Adrenal gland (tissue), 5 donors: Measurements from ENCODE around the gene RSAD2.

Source experiments
- POLR2A ChIP-seq, 2 donors: fragments of 450-650 bp; IDR thresholded peaks; one replicate each; pipeline ENCODE4 v1.6.1; 2017; ENCODE audit warnings: antibody characterized with exemption in 2 of 2, mild to moderate bottlenecking in 2 of 2, moderate library complexity in 1 of 2
- TF ChIP-seq, protein P1 (sequence below), 6 experiments: fragments of 450-650 bp in 4 of 6; fragments of 200-600 bp in 2 of 6; sonication (generic) in 1 of 6; IDR thresholded peaks; 1 replicate in 5 of 6; 2 replicates in 1 of 6; pipeline versions ENCODE4 v1.5.1 to v1.8.0; 2016 to 2021; ENCODE audit warnings: antibody characterized with exemption in 6 of 6, mild to moderate bottlenecking in 2 of 6, moderate library complexity in 1 of 6
- donor health status: DM: no; HTN: no; CAD: no.

DNA sequence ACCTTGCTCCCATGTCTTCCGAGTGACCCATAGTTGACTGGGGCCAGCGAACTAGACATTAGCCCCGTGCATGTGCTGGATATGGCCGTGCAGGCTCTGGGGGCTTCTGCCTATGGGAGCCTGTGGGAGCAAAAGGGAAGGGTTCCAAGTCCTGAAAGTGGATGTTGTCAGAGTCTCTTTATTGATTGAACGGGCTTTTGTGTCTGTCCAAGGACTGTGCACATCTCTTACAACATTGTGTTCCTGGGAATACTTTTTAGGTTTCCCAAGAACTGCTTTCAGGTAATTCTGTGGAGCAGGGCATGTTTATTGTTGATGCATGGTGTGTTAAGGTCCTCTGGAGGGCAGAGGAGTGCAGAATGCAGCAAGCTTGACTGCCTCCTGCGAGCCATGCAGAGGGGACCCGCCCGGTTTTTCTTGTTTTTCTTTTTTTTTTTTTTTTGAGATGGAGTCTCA lies 44.7 kb downstream of the RSAD2 start:
- TF ChIP-seq, protein P1, sequence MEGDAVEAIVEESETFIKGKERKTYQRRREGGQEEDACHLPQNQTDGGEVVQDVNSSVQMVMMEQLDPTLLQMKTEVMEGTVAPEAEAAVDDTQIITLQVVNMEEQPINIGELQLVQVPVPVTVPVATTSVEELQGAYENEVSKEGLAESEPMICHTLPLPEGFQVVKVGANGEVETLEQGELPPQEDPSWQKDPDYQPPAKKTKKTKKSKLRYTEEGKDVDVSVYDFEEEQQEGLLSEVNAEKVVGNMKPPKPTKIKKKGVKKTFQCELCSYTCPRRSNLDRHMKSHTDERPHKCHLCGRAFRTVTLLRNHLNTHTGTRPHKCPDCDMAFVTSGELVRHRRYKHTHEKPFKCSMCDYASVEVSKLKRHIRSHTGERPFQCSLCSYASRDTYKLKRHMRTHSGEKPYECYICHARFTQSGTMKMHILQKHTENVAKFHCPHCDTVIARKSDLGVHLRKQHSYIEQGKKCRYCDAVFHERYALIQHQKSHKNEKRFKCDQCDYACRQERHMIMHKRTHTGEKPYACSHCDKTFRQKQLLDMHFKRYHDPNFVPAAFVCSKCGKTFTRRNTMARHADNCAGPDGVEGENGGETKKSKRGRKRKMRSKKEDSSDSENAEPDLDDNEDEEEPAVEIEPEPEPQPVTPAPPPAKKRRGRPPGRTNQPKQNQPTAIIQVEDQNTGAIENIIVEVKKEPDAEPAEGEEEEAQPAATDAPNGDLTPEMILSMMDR (IDR thresholded peaks at IDR 0.05) = peak in 1 of 6 experiments; percentile 29
- no peak for TF ChIP-seq POLR2A (IDR thresholded peaks at IDR 0.05)
